NCI-H187 (cell line): Measurements from ENCODE around the gene LRRC3.

Experiments
- DNase-seq, 2 experiments: peaks; one replicate each; lab custom pipeline; 2025; lab: John Stamatoyannopoulos, UW

The LRRC3 gene

GRCh38 chr21:44456915-44457736 is 1.8 kb downstream of the LRRC3 start:
- DNase-seq = no peak

- no peak for DNase-seq
These were observed 3.8 kb downstream of the LRRC3 start for GRCh38 chr21:44458971-44459711.

DNA sequence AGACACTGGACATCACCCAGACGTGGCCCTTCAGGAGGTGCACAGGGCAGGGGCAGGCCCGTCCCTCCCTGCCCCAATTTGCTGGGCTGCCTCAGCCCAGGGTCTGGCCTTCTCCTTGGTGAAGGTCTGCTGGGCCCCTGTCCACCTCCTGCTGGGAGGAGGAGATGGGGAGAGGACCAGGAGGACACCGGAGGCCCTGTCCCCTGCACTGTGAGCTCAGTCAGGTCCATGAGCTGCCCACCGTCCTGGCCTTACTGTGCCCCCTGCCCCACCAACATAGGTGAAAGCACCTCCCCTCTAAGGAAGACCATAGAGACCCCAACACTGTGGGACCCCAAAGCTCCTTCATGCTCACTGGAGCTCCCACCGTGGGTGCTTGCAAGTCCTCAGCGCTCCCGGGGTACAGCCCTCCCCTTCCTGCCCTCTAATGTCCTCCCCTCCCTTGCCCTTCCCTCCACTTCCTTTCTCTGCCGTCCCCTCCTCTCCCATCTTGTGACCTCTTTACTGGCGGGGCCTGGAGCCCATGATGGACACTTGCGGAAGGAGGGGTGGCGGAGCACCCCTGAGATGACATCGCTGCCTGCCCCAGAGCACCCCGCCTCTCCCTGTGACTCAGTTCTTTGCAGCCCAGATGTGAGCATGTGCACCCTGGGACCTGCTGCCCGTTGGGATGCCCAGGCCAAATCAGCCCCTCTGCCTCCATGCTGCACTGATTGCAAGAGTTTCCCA is 4.6 kb downstream of the LRRC3 start:
- DNase-seq = no peak

GRCh38 chr21:44460441-44460755 is 5.1 kb downstream of the LRRC3 start:
- DNase-seq = no peak

DNA sequence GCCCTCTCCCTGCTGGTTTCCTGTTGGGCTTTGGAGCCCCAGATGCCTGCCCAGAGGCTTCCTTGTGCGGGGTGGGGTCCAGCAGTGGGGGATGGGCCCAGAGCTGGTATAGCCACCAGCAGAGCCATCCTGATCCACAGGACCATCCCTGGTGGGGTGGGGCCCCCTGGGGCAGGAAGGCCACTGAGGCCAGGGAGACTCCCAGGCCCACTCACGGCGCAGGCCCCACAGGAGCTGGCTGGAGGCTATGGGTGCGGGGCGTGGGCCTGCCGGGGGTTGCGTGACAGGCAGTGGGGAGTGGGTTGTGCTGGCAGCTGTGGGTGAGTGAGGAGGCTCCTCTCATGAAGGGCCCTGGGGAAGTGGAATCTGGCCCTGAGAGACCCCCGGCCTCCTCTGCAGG is 5.7 kb downstream of the LRRC3 start:
- no peak for DNase-seq

GRCh38 chr21:44461464-44462001 is 6.2 kb downstream of the LRRC3 start:
- no peak for DNase-seq

DNA sequence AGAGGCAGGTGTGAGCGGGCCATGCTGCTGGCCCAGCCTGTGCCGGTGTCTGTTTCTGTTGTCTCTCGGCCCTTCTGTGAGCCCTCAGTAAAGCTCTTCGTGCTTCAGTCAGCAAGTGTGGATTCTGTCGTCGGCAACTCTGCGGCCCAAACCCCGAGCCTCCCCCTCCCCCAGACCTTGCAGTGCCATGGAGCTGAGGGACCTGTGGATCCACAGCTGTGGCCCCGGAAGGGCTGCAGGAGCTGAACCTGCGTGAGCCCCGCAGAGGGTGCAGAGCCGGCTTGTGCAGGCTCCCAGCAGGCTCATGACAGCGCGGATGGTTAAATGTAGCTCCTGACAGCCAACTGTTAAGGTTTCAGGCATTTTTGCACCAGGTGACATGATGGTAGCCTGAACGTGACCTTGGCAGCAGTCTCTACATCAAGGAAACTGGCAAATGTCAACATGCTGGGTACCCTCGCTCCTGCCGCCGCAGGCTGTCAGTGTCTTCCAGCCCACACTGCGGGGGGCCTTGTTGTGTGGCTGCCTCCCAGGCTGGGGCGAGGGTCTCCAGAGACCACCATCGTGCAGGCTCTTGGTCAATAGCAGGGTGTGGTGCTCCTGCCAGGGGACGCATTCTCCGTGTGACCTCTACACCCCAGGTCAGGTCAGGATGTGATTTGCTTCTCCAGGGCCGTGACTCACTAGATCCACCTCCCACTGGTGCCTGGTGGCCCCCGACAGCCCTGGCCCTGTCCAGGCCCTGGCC is 7.0 kb downstream of the LRRC3 start:
- no peak for DNase-seq

- DNase-seq = no peak
These were observed 7.5 kb downstream of the LRRC3 start for GRCh38 chr21:44462834-44463200.

- no peak for DNase-seq
These were observed 8.4 kb downstream of the LRRC3 start for GRCh38 chr21:44463724-44464123.

GRCh38 chr21:44464351-44464750 is 9.0 kb downstream of the LRRC3 start:
- DNase-seq = no peak

DNA sequence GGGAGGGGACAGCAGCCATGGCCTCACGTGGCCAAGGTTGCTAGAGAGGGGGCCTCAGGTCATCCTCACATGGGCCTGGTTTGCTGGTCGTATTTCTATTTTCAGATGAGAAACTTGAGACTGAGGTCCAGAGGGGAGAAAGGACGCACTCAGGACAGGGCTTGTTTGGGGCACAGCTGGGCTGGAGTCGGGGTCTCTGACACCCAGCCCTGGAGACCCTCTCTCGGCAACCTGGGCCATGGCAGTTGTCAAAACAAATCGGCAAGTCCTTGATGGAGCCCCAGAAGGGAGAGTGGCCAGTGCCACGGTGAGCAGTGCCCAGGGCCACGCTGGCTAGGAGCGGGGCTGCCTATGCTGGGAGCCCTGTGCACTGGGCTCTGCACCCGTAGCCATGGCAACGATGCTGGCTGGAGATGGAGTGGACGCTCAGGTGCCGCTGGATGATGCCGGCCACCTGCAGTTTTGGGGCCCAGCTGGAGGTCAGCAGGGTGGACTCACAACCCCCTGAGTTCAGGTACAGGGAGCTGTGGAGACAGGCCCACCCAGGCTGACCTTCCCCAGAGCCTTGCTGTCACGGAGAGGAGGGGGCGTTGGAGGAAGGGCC is 11.1 kb downstream of the LRRC3 start:
- DNase-seq = no peak

DNA sequence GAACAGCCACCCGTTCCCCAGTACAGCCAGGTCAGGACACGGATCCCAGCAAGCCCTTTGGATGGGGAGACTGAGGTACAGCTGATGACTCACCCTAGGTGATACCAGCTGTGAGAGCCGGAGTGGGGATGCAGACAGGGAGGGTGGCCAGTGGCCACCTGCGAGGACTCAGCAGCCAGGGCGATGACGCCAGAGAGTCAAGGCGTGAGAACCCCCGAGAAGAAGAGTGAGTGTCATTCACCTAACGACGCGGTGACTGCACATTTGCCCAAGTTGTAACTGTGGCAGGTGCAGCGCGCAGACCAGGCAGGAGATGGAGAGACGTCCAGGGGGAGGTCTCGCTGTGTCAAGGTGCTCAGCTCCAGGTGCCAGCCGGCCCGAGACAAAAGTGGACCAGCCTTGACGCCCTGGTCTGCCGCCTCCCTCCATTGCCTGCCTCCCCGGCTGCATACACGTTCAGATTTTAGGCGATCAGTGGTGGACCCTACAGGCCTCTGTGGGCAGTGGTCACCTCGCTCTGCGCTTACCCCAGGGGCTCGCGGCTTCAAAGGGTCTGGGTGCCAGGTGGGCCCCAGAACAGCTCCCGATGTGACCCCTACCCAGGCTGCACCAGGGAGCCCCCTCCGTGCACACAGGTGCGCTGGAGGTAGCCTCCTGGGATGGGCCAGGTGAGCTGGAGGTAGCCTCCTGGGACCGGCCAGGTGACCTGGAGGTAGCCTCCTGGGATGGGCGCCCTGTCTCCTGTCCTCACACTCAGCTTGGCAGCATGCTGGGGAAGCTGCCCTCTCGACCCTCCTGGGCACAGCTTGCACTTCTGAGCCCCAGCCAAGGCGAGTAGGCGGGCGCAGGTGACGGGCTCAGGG is 11.9 kb downstream of the LRRC3 start:
- no peak for DNase-seq

- no peak for DNase-seq
These were observed 12.5 kb downstream of the LRRC3 start for GRCh38 chr21:44467859-44468195.

GRCh38 chr21:44471341-44471740 is 16.0 kb downstream of the LRRC3 start:
- DNase-seq = no peak

GRCh38 chr21:44471996-44472395 is 16.7 kb downstream of the LRRC3 start:
- no peak for DNase-seq

DNA sequence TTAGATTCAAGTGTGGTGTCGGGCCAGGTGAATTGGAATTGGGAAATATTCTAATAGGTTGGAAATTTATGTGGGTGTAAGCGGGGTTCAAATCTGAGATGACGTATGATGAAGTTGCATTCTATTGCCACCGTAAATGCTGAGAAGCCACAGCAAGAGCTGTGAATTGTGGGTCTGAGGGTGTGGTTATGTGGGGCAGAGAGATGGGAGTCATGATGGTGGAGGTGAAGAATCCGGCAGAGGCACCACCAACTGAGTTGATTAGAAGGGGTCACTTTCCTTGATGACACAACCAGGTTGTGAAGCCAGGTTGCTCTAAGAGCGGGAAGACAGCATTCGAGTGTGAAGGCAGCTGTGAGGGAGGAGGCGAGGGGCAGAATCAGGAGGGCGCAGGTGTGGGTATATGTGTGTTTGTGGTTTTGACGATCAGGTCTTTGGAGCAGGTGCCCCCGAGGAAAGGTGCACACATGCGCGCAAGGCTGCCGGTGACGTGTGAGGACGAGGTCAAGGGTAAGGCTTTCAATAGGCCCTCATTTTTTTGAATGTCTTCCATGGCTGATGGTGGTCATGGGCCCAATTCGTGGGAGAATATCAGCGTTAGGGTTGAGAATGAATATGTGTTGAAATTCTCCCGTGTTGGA is 18.7 kb downstream of the LRRC3 start:
- DNase-seq = no peak

DNA sequence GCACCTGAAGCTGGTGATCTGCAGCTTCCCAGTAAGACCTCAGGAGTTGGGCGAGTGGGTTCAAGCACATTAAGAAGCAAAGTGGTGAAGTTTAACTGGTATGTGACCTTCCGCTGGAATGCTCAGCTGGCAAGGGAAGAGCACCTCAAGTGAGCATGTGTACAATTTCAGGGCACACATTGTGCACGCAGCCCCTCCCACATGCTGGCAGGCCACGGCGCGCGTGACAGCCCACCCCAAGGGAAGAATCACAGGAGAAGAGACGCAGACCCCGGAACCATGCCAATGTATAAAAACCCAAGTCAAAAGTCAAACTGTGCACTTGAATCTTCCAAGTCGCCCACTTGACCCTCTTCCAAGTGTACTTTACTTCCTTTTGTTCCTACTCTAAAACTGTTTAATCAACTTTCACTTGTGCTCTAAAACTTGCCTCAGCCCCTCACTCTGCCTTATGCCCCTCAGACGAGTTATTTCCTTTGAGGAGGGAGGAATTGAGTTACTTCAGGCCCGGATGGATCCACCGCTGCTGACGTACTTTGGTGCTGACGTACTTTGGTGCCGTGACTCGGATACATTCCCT is 20.0 kb downstream of the LRRC3 start:
- no peak for DNase-seq

GRCh38 chr21:44477131-44477530 is 21.8 kb downstream of the LRRC3 start:
- DNase-seq = no peak

DNA sequence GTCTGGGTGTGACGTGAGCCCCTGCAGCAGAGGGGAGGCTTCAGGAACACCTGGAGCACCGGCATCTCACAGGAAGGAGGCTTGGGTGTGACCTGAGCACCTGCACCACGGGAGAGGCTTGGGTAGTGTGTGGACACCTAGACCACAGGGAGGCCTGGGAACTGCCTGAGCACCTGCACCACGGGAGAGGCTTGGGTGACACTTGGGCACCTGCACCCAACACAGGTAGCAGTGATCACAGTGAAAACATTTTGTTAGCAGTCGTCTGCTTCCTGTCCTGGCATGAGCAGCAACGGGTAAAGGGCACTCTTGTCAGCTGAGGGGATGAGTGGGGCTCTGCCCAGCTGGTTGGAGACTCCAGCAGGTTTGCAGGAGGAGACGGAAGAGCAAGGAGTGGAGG is 22.4 kb downstream of the LRRC3 start:
- DNase-seq = no peak
